ENCODE data around the gene PCSK2.

The PCSK2 gene

DNA sequence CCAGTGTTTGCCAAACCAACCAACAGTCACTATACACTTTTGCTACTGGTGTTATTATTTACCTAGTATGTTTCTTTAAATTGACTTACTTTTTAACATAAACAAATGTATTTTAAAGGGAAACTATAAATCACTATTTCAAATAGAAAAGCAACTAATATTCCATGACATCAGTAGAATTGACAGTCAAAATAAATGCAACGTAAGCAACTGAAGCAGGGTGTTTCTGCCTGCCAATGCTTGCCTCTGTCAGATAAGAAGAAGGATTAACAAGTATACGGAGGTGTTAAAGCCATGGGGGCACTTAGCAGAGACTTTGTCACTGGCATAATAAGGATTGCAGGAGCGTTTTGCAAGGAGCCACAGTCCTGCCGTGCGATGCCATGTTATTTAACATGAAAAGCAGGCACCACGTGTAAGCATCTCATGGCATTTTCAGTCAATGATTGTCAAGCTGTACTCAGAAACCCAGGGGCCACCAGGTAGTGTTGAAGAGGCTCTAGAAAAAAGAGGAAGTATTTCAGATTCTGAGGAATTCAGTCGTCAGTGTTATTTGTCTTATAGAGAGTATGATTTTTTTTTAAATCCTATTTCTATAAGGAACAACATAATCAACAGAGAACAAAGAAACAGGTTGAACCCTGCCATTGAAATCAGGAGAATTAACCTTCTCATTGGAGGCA, 172.6 kb downstream of the PCSK2 start:
- no peak for DNase-seq (ENCODE audit: insufficient read length, low spot score)
- TF ChIP-seq POLR2A (IDR thresholded peaks at IDR 0.05; ENCODE audit: low read depth, low read length) (no peak), POU2F2 (IDR thresholded peaks at IDR 0.05; ENCODE audit: low read depth, low read length) (no peak), TAF1 (IDR thresholded peaks at IDR 0.05; ENCODE audit: low read depth, low read length) (no peak), SPI1 (IDR thresholded peaks at IDR 0.05; ENCODE audit: low read depth, low read length) (no peak)
- no peak for FAIRE-seq

- DNase-seq (ENCODE audit: insufficient read length, low spot score) (no peak), FAIRE-seq (no peak)
- no peak for TF ChIP-seq POLR2AphosphoS5 (IDR thresholded peaks at IDR 0.05; ENCODE audit: low read depth, low read length)
- no peak for TF ChIP-seq TAF1 (IDR thresholded peaks at IDR 0.05; ENCODE audit: low read depth, low read length)
- TF ChIP-seq SPI1 (IDR thresholded peaks at IDR 0.05; ENCODE audit: low read depth, low read length): no peak
- no peak for TF ChIP-seq PAX5 (IDR thresholded peaks at IDR 0.05; ENCODE audit: insufficient read depth, low read length, severe bottlenecking)
- TF ChIP-seq POU2F2 (IDR thresholded peaks at IDR 0.05; ENCODE audit: low read depth, low read length): no peak
- no peak for TF ChIP-seq POLR2A (IDR thresholded peaks at IDR 0.05; ENCODE audit: low read depth, low read length)
Observed at GRCh38 chr20:17403461-17403860, 176.6 kb downstream of the PCSK2 start.

GRCh38 chr20:17406051-17406590, 179.3 kb downstream of the PCSK2 start:
- DNase-seq (ENCODE audit: insufficient read length, low spot score) (no peak), FAIRE-seq (no peak)
- TF ChIP-seq PAX5 (IDR thresholded peaks at IDR 0.05; ENCODE audit: insufficient read depth, low read length, severe bottlenecking) (no peak), POLR2A (IDR thresholded peaks at IDR 0.05; ENCODE audit: low read depth, low read length) (no peak), TAF1 (IDR thresholded peaks at IDR 0.05; ENCODE audit: low read depth, low read length) (no peak), POU2F2 (IDR thresholded peaks at IDR 0.05; ENCODE audit: low read depth, low read length) (no peak)

- FAIRE-seq: no peak
- DNase-seq (ENCODE audit: insufficient read length, low spot score): no peak
- TF ChIP-seq POU2F2 (IDR thresholded peaks at IDR 0.05; ENCODE audit: low read depth, low read length): no peak
- no peak for TF ChIP-seq POLR2A (IDR thresholded peaks at IDR 0.05; ENCODE audit: low read depth, low read length)
- no peak for TF ChIP-seq TAF1 (IDR thresholded peaks at IDR 0.05; ENCODE audit: low read depth, low read length)
- TF ChIP-seq SPI1 (IDR thresholded peaks at IDR 0.05; ENCODE audit: low read depth, low read length): no peak
- TF ChIP-seq POLR2AphosphoS5 (IDR thresholded peaks at IDR 0.05; ENCODE audit: low read depth, low read length): no peak
- TF ChIP-seq PAX5 (IDR thresholded peaks at IDR 0.05; ENCODE audit: insufficient read depth, low read length, severe bottlenecking): no peak
Observed at GRCh38 chr20:17407550-17407949, 180.7 kb downstream of the PCSK2 start.

GRCh38 chr20:17417225-17417624, 190.4 kb downstream of the PCSK2 start:
- no peak for FAIRE-seq
- no peak for TF ChIP-seq SPI1 (IDR thresholded peaks at IDR 0.05; ENCODE audit: low read depth, low read length)
- TF ChIP-seq POU2F2 (IDR thresholded peaks at IDR 0.05; ENCODE audit: low read depth, low read length): no peak
- TF ChIP-seq POLR2AphosphoS5 (IDR thresholded peaks at IDR 0.05; ENCODE audit: low read depth, low read length): no peak
- no peak for TF ChIP-seq POLR2A (IDR thresholded peaks at IDR 0.05; ENCODE audit: low read depth, low read length)
- TF ChIP-seq PAX5 (IDR thresholded peaks at IDR 0.05; ENCODE audit: insufficient read depth, low read length, severe bottlenecking): no peak
- no peak for DNase-seq (ENCODE audit: insufficient read length, low spot score)

- FAIRE-seq: no peak
- DNase-seq (ENCODE audit: insufficient read length, low spot score): no peak
- TF ChIP-seq PAX5 (IDR thresholded peaks at IDR 0.05; ENCODE audit: insufficient read depth, low read length, severe bottlenecking) (no peak), TAF1 (IDR thresholded peaks at IDR 0.05; ENCODE audit: low read depth, low read length) (no peak), SPI1 (IDR thresholded peaks at IDR 0.05; ENCODE audit: low read depth, low read length) (no peak), POLR2AphosphoS5 (IDR thresholded peaks at IDR 0.05; ENCODE audit: low read depth, low read length) (no peak), POU2F2 (IDR thresholded peaks at IDR 0.05; ENCODE audit: low read depth, low read length) (no peak), POLR2A (IDR thresholded peaks at IDR 0.05; ENCODE audit: low read depth, low read length) (no peak)
Observed at GRCh38 chr20:17418737-17419136, 191.9 kb downstream of the PCSK2 start.

- TF ChIP-seq POU2F2 (IDR thresholded peaks at IDR 0.05; ENCODE audit: low read depth, low read length) (no peak), POLR2A (IDR thresholded peaks at IDR 0.05; ENCODE audit: low read depth, low read length) (no peak), PAX5 (IDR thresholded peaks at IDR 0.05; ENCODE audit: insufficient read depth, low read length, severe bottlenecking) (no peak), TAF1 (IDR thresholded peaks at IDR 0.05; ENCODE audit: low read depth, low read length) (no peak), POLR2AphosphoS5 (IDR thresholded peaks at IDR 0.05; ENCODE audit: low read depth, low read length) (no peak), SPI1 (IDR thresholded peaks at IDR 0.05; ENCODE audit: low read depth, low read length) (no peak)
- DNase-seq (ENCODE audit: insufficient read length, low spot score): no peak
Observed at GRCh38 chr20:17419479-17420041, 192.7 kb downstream of the PCSK2 start.

GRCh38 chr20:17421493-17421892, 194.7 kb downstream of the PCSK2 start:
- TF ChIP-seq TAF1 (IDR thresholded peaks at IDR 0.05; ENCODE audit: low read depth, low read length) (no peak), PAX5 (IDR thresholded peaks at IDR 0.05; ENCODE audit: insufficient read depth, low read length, severe bottlenecking) (no peak), SPI1 (IDR thresholded peaks at IDR 0.05; ENCODE audit: low read depth, low read length) (no peak), POU2F2 (IDR thresholded peaks at IDR 0.05; ENCODE audit: low read depth, low read length) (no peak)
- DNase-seq (ENCODE audit: insufficient read length, low spot score) (no peak), FAIRE-seq (no peak)

More at GRCh38 chr20:17419479-17420041, 192.7 kb downstream of the PCSK2 start:
- no peak for FAIRE-seq

GRCh38 chr20:17423782-17424181, 196.9 kb downstream of the PCSK2 start:
- no peak for DNase-seq (ENCODE audit: insufficient read length, low spot score)
- no peak for FAIRE-seq
- no peak for TF ChIP-seq PAX5 (IDR thresholded peaks at IDR 0.05; ENCODE audit: insufficient read depth, low read length, severe bottlenecking)
- no peak for TF ChIP-seq POLR2A (IDR thresholded peaks at IDR 0.05; ENCODE audit: low read depth, low read length)
- no peak for TF ChIP-seq TAF1 (IDR thresholded peaks at IDR 0.05; ENCODE audit: low read depth, low read length)
- TF ChIP-seq POLR2AphosphoS5 (IDR thresholded peaks at IDR 0.05; ENCODE audit: low read depth, low read length): no peak
- no peak for TF ChIP-seq POU2F2 (IDR thresholded peaks at IDR 0.05; ENCODE audit: low read depth, low read length)
- TF ChIP-seq SPI1 (IDR thresholded peaks at IDR 0.05; ENCODE audit: low read depth, low read length): no peak

Measured in GM12891 (cell line).